Mesendoderm (in vitro differentiated cells): ENCODE data around the gene SP110. TPM values are rescaled to one million over a fixed set of nuclear protein-coding genes. Genes with fewer than 3 reads are reported as not detected.

Experiments
- DNase-seq: peaks from one replicate; pipeline ENCODE4 v3.0.0; 2013
- H2AK5ac ChIP-seq: 2 replicates; pipeline ENCODE4 v1.6.1; 2013; ENCODE audit warnings: low read length, inconsistent platforms
- H2BK120ac ChIP-seq: 2 replicates; pipeline ENCODE4 v1.6.1; 2013; ENCODE audit warnings: low read depth, mild to moderate bottlenecking, low read length, moderate library complexity, mixed read lengths
- H2BK15ac ChIP-seq: replicated peaks from 2 replicates; pipeline ENCODE4 v1.6.1; 2013; ENCODE audit warnings: low read depth, mild to moderate bottlenecking, moderate library complexity
- H2BK5ac ChIP-seq: 2 replicates; pipeline ENCODE4 v1.6.1; 2013; ENCODE audit warnings: low read length, inconsistent platforms
- H3K18ac ChIP-seq: 2 replicates; pipeline ENCODE4 v1.6.1; 2013; ENCODE audit warnings: mild to moderate bottlenecking, low read length, mixed read lengths
- H3K23ac ChIP-seq: one replicate; pipeline ENCODE4 v1.6.1; 2013; ENCODE audit warnings: low read length
- H3K27ac ChIP-seq: 2 replicates; pipeline ENCODE4 v1.5.1; 2013; ENCODE audit warnings: low read depth, mild to moderate bottlenecking, inconsistent platforms, low read length, moderate library complexity
- H3K27me3 ChIP-seq: 2 replicates; pipeline ENCODE4 v1.6.1; 2013; ENCODE audit warnings: low read length, control low read depth, mild to moderate bottlenecking, inconsistent platforms; ENCODE audit not compliant: insufficient read depth, poor library complexity
- H3K36me3 ChIP-seq: 2 replicates; pipeline ENCODE4 v1.6.1; 2013; ENCODE audit warnings: low read length, inconsistent platforms; ENCODE audit not compliant: control insufficient read depth, insufficient read depth
- H3K4ac ChIP-seq: one replicate; pipeline ENCODE4 v1.6.1; 2013; ENCODE audit warnings: low read depth, mild to moderate bottlenecking, low read length, moderate library complexity
- H3K4me1 ChIP-seq: 2 replicates; pipeline ENCODE4 v1.6.1; 2013; ENCODE audit warnings: low read depth, low read length, inconsistent platforms; ENCODE audit not compliant: control insufficient read depth
- H3K4me2 ChIP-seq: 2 replicates; pipeline ENCODE4 v1.6.1; 2013; ENCODE audit warnings: low read length
- H3K4me3 ChIP-seq: 2 replicates; pipeline ENCODE4 v1.5.1; 2013; ENCODE audit warnings: mild to moderate bottlenecking, low read length
- H3K56ac ChIP-seq: one replicate; pipeline ENCODE4 v1.6.1; 2013; ENCODE audit warnings: low read length
- H3K79me1 ChIP-seq: 2 replicates; pipeline ENCODE4 v1.6.1; 2013; ENCODE audit warnings: low read length, inconsistent platforms
- H3K79me2 ChIP-seq: 2 replicates; pipeline ENCODE4 v1.6.1; 2013; ENCODE audit warnings: mild to moderate bottlenecking, low read length; ENCODE audit not compliant: control insufficient read depth, insufficient read depth
- H3K9ac ChIP-seq: 2 replicates; pipeline ENCODE4 v1.6.1; 2013; ENCODE audit warnings: low read length, inconsistent platforms
- H4K5ac ChIP-seq: one replicate; pipeline ENCODE4 v1.6.1; 2013; ENCODE audit warnings: low read length
- H4K8ac ChIP-seq: one replicate; pipeline ENCODE4 v1.6.1; 2013; ENCODE audit warnings: low read depth, mild to moderate bottlenecking, control low read depth, low read length, moderate library complexity
- WGBS: extraction: QIAGEN DNeasy Blood & Tissue Kit; methylation state at CpG from one replicate; pipeline ENCODE4 v1.1.7; 2013; ENCODE audit warnings: low lambda C conversion rate, missing lambda C conversion rate; ENCODE audit not compliant: insufficient coverage; ENCODE audit errors: extremely low coverage; 5-methylcytosine and 5-hydroxymethylcytosine counted together
- polyA plus RNA-seq, 2 experiments: library from polyadenylated mRNA; stranded (reverse); fragments of 200-250 nt; gene quantifications; one replicate each; pipeline ENCODE4 v1.2.3, GENCODE V29; 2013

The SP110 gene
- 11.3 TPM for polyA plus RNA-seq (2013, experiment 1 of 2)
- 10.7 TPM for polyA plus RNA-seq (2013, experiment 2 of 2)

- Histone ChIP-seq H3K23ac (no peak within 1 kb of the TSS), H3K18ac (peak within 1 kb of the TSS; percentile 18), H3K36me3 (no peaks in the 10 kb centered on the region), H3K79me2 (no peaks in the 10 kb centered on the region), H4K8ac (no peak within 1 kb of the TSS), H3K27me3 (no peaks in the 10 kb centered on the region), H3K56ac (peak within 1 kb of the TSS; percentile 86), H3K4ac (no peak within 1 kb of the TSS), H3K4me1 (no peaks in the 10 kb centered on the region), H2BK15ac (peak within 1 kb of the TSS; percentile 61), H3K9ac (peak within 1 kb of the TSS; percentile 43), H2BK120ac (no peak within 1 kb of the TSS), H4K5ac (no peak within 1 kb of the TSS), H3K4me2 (peak within 1 kb of the TSS; percentile 44), H2AK5ac (no peak within 1 kb of the TSS), H3K4me3 (no peak within 1 kb of the TSS), H3K27ac (no peak within 1 kb of the TSS), H2BK5ac (no peak within 1 kb of the TSS), H3K79me1 (no peaks in the 10 kb centered on the region)
- WGBS: no CpG with 5 or more reads among the region's 19 CpGs
- peak; percentile 85 for DNase-seq
Observed at GRCh38 chr2:230219419-230220331, at the start of gene SP110. Gene SP110, minus strand, starts transcription at chr2:230219984. Its CDS starts 3,057 bp downstream, at chr2:230216927.

DNA sequence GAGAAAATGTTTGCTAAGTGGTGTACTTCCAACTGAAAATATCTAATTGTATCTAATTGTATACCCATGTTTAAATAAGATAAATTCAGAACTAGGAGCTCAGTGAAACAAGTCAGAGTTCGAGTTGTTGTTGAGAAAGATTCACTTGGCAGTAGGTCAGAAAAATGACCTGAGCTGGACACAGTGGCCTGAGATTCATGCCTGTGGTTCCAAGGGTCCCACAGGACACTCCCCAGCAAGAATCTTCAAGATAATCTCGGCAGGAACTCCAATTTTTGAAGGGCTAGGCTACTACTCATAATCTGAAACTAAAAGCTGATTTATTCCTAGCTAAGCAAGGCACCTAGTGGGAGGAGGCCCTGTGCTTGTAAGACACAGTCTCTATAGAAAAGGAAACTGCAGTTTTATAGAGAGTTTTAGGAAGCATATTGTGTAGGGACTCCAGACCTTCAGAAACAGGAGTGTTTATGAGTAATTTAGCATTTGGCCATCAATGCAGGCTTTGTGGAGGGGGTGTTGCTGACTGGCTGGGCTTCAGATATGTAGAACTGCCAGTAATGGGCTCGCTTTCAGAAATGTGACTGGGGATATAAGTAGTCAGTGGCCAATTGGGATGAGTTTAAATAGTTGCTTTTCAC is 48.9 kb upstream of the SP110 start:
- no peaks in the 10 kb centered on the region for H3K4me1 ChIP-seq
- H3K79me1 ChIP-seq: no peaks in the 10 kb centered on the region
- no peak overlapping the region for H3K56ac ChIP-seq
- H4K8ac ChIP-seq: no peak overlapping the region
- H3K4ac ChIP-seq: no peak overlapping the region
- no peak overlapping the region for H2BK120ac ChIP-seq
- H3K18ac ChIP-seq: no peak overlapping the region
- no peaks in the 10 kb centered on the region for H3K36me3 ChIP-seq
- no peak overlapping the region for H3K4me2 ChIP-seq
- no peak overlapping the region for H3K23ac ChIP-seq
- H3K79me2 ChIP-seq: no peaks in the 10 kb centered on the region
- no peak overlapping the region for H3K9ac ChIP-seq
- no peak overlapping the region for H2BK5ac ChIP-seq
- no CpG with 5 or more reads among the region's 3 CpGs for WGBS
- H2BK15ac ChIP-seq: no peak overlapping the region
- H4K5ac ChIP-seq: no peak overlapping the region
- no peak for DNase-seq
- H3K4me3 ChIP-seq: no peak overlapping the region
- no peaks in the 10 kb centered on the region for H3K27me3 ChIP-seq
- H2AK5ac ChIP-seq: no peak overlapping the region
- H3K27ac ChIP-seq: no peak overlapping the region

DNA sequence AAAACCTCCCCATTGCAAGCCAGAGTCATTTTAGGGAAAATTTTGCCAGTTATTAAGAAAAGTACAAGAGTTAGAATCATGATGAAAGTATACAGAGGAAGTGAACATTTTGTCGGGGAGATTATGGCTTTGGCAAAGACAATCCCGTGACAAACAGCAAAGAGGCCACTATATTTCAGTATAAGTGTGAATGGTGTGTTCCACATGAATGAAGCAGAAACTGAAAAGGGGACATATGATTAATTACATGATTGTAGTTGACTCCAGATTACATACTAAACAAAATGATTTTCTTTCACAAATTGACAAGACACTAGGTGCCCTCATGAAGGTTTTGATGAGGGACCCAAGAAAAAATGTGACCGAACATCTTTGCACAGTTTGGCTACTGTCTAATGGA is 47.8 kb upstream of the SP110 start:
- no peak overlapping the region for H3K4me2 ChIP-seq
- H4K5ac ChIP-seq: no peak overlapping the region
- H3K27me3 ChIP-seq: no peaks in the 10 kb centered on the region
- H3K79me2 ChIP-seq: no peaks in the 10 kb centered on the region
- no peak overlapping the region for H3K9ac ChIP-seq
- no peak overlapping the region for H2BK15ac ChIP-seq
- WGBS: no CpG with 5 or more reads among the region's 3 CpGs
- no peak overlapping the region for H2BK5ac ChIP-seq
- no peak overlapping the region for H4K8ac ChIP-seq
- no peak overlapping the region for H3K23ac ChIP-seq
- no peaks in the 10 kb centered on the region for H3K4me1 ChIP-seq
- H3K4ac ChIP-seq: no peak overlapping the region
- no peak overlapping the region for H3K27ac ChIP-seq
- no peaks in the 10 kb centered on the region for H3K36me3 ChIP-seq
- H3K4me3 ChIP-seq: no peak overlapping the region
- H3K18ac ChIP-seq: no peak overlapping the region
- no peak overlapping the region for H2AK5ac ChIP-seq
- no peak for DNase-seq
- H3K56ac ChIP-seq: no peak overlapping the region
- H3K79me1 ChIP-seq: no peaks in the 10 kb centered on the region
- no peak overlapping the region for H2BK120ac ChIP-seq

DNA sequence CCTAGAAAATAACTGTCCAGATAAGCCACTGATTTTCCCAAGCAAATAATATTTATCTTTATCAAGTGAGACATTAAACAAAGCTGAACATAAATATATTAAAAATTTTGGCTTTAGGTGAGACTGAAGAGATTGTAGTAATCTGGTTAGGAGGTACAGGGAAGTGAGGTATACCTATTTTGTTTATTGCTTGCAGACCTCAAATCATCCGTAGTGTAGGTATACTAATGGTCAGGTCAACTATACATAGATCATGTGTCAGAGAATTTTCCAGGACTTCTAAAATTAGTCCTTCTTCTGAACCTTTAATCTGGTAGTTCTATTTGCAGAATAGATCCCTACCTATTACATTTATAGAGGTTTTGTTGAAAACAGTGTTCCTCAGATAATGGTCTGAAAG is 47.3 kb upstream of the SP110 start:
- Histone ChIP-seq H4K8ac (no peak overlapping the region), H2AK5ac (no peak overlapping the region), H3K4ac (no peak overlapping the region), H3K18ac (no peak overlapping the region), H3K27ac (no peak overlapping the region), H3K27me3 (no peaks in the 10 kb centered on the region), H3K56ac (no peak overlapping the region), H3K4me3 (no peak overlapping the region), H3K23ac (no peak overlapping the region), H3K4me1 (no peaks in the 10 kb centered on the region), H2BK15ac (no peak overlapping the region), H3K9ac (no peak overlapping the region), H3K4me2 (no peak overlapping the region), H3K36me3 (no peaks in the 10 kb centered on the region), H2BK120ac (no peak overlapping the region), H3K79me1 (no peaks in the 10 kb centered on the region), H2BK5ac (no peak overlapping the region), H4K5ac (no peak overlapping the region), H3K79me2 (no peaks in the 10 kb centered on the region)
- DNase-seq: no peak
- no CpG with 5 or more reads among the region's 1 CpG for WGBS

- Histone ChIP-seq H2BK120ac (no peak overlapping the region), H3K4ac (no peak overlapping the region), H2BK5ac (no peak overlapping the region), H4K8ac (no peak overlapping the region), H2BK15ac (no peak overlapping the region), H3K4me1 (no peaks in the 10 kb centered on the region), H3K79me1 (no peaks in the 10 kb centered on the region), H4K5ac (no peak overlapping the region), H3K79me2 (no peaks in the 10 kb centered on the region), H3K4me3 (no peak overlapping the region), H3K9ac (no peak overlapping the region), H3K27ac (no peak overlapping the region), H3K23ac (no peak overlapping the region), H2AK5ac (no peak overlapping the region), H3K4me2 (no peak overlapping the region), H3K56ac (no peak overlapping the region), H3K18ac (no peak overlapping the region), H3K36me3 (no peaks in the 10 kb centered on the region), H3K27me3 (no peaks in the 10 kb centered on the region)
- no peak for DNase-seq
- WGBS: no CpG with 5 or more reads among the region's 4 CpGs
Observed at GRCh38 chr2:230266638-230267037, 46.9 kb upstream of the SP110 start.
